CD1c-positive myeloid dendritic cell (primary cell): ENCODE results near the gene SLC9A7.
A peak's percentile ranks its signal among the peaks of the same experiment; 100 is the strongest.

ENCODE experiments used
- DNase-seq: peaks from one replicate; pipeline ENCODE4 v3.0.0-alpha.2; 2016; ENCODE audit errors: extremely low spot score

SLC9A7 gene

GRCh38 chrX:46573892-46574773 is 184.8 kb downstream of the SLC9A7 start:
- DNase-seq, result peak; percentile 47

DNA sequence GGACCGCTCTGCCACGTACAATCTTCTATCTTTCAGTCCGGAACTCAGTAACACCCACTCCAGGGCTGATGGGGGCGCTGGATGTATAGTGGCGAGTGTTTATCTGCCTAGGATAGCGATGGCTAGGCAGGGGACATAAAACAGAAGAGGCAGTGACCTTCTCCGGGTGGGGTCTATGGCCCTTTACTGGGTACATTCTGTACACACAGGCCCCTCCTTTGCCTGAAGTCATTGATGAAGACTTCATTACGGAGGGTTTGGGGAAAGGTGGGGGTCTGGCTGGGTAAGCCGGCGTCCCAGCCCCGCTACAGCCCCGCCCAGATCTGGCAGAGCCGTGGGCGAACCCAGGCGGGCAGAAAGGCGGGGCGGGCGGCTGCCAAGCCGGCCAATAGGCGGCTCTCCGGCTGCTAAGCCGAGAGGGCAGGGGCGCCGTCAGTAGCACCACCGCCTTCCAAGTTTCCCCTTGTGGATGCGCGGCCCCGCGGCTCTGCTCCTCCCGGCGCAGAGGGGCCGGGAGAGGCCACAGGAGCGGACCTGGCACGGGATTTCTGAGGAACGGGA is 185.5 kb downstream of the SLC9A7 start, which contains the start of gene CHST7:
CHST7 (plus strand) TSS at position 435 of the 561 bp plus-strand sequence. CDS start 167 bp downstream, outside the sequence.
- peak; percentile 50 for DNase-seq

DNA sequence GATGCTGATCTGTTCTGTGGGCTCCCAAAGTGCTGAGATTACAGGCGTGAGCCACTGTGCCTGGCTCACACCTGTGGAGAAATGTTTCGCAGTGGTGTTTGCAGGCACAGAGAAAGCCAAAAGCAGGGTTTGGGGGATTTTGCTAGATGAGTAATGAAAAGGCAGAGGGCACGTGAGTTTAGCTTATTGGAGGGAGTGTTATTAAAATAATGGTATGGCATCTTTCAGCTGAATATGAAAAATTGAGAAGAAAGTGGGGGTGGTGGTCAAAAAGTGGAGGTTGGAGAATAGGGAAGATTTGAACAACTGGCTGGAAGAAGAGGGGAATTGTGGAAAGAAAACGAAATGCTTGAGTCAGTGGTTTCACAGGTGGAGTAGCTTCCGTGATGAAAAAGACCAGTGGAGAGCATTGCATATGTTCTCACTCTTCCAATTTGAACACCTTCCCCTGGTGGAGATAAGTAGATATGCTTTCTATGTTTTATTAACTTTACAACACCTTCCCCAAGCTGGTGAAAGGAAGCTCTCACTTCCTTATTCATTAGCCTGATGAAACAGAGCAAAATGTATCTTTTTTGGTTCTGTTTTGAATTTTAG is 186.5 kb downstream of the SLC9A7 start:
- peak; percentile 55 for DNase-seq

GRCh38 chrX:46571423-46572339 is 187.2 kb downstream of the SLC9A7 start:
- no peak for DNase-seq

DNA sequence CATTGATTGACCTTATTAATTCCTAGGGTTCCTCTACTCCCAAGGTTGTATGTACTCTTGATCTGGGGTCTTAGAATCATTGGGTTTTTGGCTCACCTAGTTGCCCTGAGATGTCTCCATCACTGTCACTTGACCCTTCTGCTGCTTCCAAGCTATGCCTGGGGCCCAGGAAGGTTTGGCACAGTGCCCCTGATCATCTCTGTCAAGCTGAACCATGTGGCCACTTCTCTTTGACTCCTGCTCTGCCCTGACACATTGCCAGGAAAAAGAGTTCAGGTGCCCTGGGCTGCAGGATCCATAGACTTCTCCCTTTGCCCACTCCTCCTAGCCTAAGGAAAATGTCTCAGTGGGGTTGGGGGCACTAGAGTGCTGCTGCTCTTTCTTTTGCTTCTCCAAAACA is 189.3 kb downstream of the SLC9A7 start:
- DNase-seq, result no peak

GRCh38 chrX:46567388-46567787 is 191.5 kb downstream of the SLC9A7 start:
- no peak for DNase-seq

GRCh38 chrX:46561824-46562657 is 196.9 kb downstream of the SLC9A7 start:
- peak; percentile 38 for DNase-seq

DNA sequence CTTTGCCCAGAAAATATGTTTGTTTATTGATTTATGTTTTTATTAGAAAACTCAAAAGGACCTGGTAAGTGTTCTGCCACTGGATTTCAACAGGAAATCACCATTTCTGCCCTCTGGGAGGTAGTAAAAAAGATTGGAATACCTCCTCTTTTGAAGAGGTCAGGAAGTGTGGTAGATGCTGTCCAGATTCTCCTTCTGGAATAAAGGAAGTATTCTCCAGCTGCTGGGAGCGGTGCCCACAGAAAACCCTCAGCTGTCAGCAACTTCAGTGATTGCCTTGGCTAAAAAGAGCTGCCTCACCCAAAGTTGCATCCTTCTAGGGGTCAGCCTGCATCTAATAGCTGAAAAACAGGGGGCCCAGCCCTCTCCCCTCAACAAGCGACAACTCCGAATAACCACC is 199.9 kb downstream of the SLC9A7 start:
- no peak for DNase-seq

DNA sequence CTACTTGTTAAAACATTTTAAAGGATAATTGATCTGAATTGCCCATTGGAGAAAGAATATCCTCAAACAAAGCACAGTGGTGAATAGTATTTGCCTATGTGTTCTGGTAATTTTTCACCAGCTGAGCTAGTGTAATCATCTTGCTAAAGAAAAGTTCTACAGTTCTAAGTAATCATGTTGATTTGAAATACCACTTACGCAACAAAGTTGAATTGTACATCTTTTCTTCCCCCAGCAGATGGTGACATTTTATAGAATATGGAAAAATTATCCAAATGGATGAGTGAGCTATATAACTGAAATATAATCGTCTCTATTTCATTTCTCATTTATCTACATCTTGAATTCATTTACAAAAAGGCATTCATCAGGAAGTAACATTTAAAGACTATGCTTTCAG is 204.0 kb downstream of the SLC9A7 start:
- DNase-seq, result peak; percentile 58

- DNase-seq, result no peak
These were observed 205.0 kb downstream of the SLC9A7 start for GRCh38 chrX:46553935-46554334.

- DNase-seq, result no peak
These were observed 207.3 kb downstream of the SLC9A7 start for GRCh38 chrX:46551494-46552128.

- DNase-seq, result no peak
These were observed 209.0 kb downstream of the SLC9A7 start for GRCh38 chrX:46549914-46550313.
